ENCODE data around the gene SUGCT. TPM values are rescaled to one million over a fixed set of nuclear protein-coding genes. Genes with fewer than 3 reads are reported as not detected.
"Not testable (repeated sequence)": the region's sequence is repeated elsewhere in the genome, so short reads cannot be mapped to it uniquely, and the experiment has no call there.

SUGCT gene
- total and polyA plus RNA-seq, 5 donors from 2014 or later, result 0.52 to 3.1 (median 1.5) TPM; not detected in 1

DNA sequence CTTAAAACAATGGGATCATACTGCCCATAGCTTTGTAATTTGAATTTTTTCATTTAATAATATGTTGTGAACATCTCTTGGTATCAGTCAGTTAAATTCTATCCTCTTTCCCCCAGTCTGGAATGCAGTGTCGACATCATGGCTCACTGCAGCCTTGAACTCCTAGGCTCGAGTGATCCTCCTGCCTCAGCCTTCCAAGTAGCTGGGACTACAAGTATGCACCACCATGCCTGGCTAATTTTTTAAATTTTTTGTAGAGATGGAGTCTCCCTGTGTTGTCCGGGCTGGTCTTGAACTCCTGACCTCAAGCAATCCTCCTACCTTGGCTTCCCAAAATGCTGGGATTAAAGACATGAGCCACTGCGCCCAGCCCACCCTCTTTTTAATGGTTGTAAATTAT lies 35.0 kb upstream of the SUGCT start:
- Mint-ChIP-seq H3K9me3 (no peaks in the 10 kb centered on the region), H3K27me3 (no peaks in the 10 kb centered on the region), H3K4me3 (no peak overlapping the region), H3K36me3 (peaks cover 10% of the 10 kb centered on the region), H3K4me1 (peaks cover 6 to 8% (median 7%) of the 10 kb centered on the region in 4 donors), H3K27ac (no peak overlapping the region)
- ATAC-seq (ENCODE audit: low read depth in 2 of 2), result no peak
- no peak overlapping the region for H3K27ac ChIP-seq (ENCODE audit: insufficient read depth, low read length, poor library complexity, severe bottlenecking)
- DNase-seq, result no peak
- no peaks in the 10 kb centered on the region for H3K9me3 ChIP-seq (ENCODE audit: control insufficient read depth in 2 of 2, low read length in 2 of 2)
- H3K4me1 ChIP-seq (ENCODE audit: control insufficient read depth, insufficient read depth, low read length, poor library complexity, severe bottlenecking), result no peaks in the 10 kb centered on the region
- H3K27me3 ChIP-seq (ENCODE audit: control insufficient read depth, insufficient read depth, low read length), result no peaks in the 10 kb centered on the region
- H3K36me3 ChIP-seq (ENCODE audit: control insufficient read depth, insufficient read depth, low read length), result peaks cover 16% of the 10 kb centered on the region
- no peak overlapping the region for H3K4me3 ChIP-seq (ENCODE audit: low read depth, low read length)

DNA sequence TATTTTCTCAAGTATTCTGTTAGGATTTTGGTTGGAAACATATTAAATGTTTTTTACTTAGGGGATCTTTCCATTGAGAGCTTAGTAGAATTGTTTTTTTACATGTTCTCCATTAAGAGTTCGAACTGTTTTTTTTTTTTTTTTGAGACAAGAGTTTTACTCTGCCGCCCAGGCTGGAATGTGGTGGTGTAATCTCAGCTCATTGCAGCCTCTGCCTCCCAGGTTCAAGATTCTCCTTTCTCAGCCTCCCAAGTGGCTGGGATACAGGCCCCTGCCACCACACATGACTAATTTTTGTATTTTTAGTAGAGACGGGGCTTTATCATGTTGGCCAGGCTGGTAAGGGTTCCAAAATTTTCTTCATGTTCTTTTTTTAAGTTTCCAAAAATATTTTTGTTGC lies 33.6 kb upstream of the SUGCT start:
- Histone ChIP-seq H3K4me1 (ENCODE audit: control insufficient read depth, insufficient read depth, low read length, poor library complexity, severe bottlenecking) (no peaks in the 10 kb centered on the region), H3K27ac (ENCODE audit: insufficient read depth, low read length, poor library complexity, severe bottlenecking) (no peak overlapping the region), H3K27me3 (ENCODE audit: control insufficient read depth, insufficient read depth, low read length) (no peaks in the 10 kb centered on the region), H3K9me3 (ENCODE audit: control insufficient read depth in 2 of 2, low read length in 2 of 2) (no peaks in the 10 kb centered on the region), H3K4me3 (ENCODE audit: low read depth, low read length) (no peak overlapping the region), H3K36me3 (ENCODE audit: control insufficient read depth, insufficient read depth, low read length) (peaks cover 3% of the 10 kb centered on the region)
- ATAC-seq (ENCODE audit: low read depth in 2 of 2), result no peak
- DNase-seq, result no peak
- Mint-ChIP-seq H3K36me3 (peaks cover under 1% of the 10 kb centered on the region), H3K27ac (no peak overlapping the region), H3K4me1 (peaks cover 0 to 8% (median under 1%) of the 10 kb centered on the region in 4 donors), H3K9me3 (no peaks in the 10 kb centered on the region), H3K27me3 (no peaks in the 10 kb centered on the region), H3K4me3 (no peak overlapping the region)

DNA sequence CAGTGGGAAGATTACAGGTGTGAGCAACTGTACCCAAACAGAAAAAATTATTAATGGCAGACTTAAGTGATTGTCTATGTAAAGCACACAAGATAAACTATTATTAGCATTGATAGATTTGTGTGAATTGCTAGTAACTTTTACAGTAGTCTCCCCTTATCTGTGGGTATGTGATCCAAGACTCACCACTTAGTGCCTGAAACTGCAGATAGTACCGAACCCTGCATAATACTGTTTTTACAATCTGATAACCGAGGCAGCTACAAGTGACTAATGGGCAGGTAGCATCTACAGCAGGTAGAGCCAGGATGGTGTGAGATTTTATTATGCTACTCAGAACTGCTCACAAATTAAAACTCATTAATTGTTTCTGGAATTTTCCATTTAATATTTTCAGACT lies 31.9 kb upstream of the SUGCT start:
- H3K4me3 ChIP-seq (ENCODE audit: low read depth, low read length), result no peak overlapping the region
- H3K36me3 Mint-ChIP-seq, result no peaks in the 10 kb centered on the region
- no peaks in the 10 kb centered on the region for H3K4me1 ChIP-seq (ENCODE audit: control insufficient read depth, insufficient read depth, low read length, poor library complexity, severe bottlenecking)
- H3K27ac Mint-ChIP-seq, result peak overlapping the region in 1 of 3 donors; percentile 45
- no peaks in the 10 kb centered on the region for H3K36me3 ChIP-seq (ENCODE audit: control insufficient read depth, insufficient read depth, low read length)
- ATAC-seq (ENCODE audit: low read depth in 2 of 2), result no peak
- H3K27ac ChIP-seq (ENCODE audit: insufficient read depth, low read length, poor library complexity, severe bottlenecking), result no peak overlapping the region
- no peak for DNase-seq
- no peaks in the 10 kb centered on the region for H3K27me3 ChIP-seq (ENCODE audit: control insufficient read depth, insufficient read depth, low read length)
- no peaks in the 10 kb centered on the region for H3K9me3 ChIP-seq (ENCODE audit: control insufficient read depth in 2 of 2, low read length in 2 of 2)
- H3K9me3 Mint-ChIP-seq, result no peaks in the 10 kb centered on the region
- no peaks in the 10 kb centered on the region for H3K27me3 Mint-ChIP-seq
- peaks cover 0 to 4% (median 0%) of the 10 kb centered on the region in 4 donors for H3K4me1 Mint-ChIP-seq
- H3K4me3 Mint-ChIP-seq, result no peak overlapping the region

DNA sequence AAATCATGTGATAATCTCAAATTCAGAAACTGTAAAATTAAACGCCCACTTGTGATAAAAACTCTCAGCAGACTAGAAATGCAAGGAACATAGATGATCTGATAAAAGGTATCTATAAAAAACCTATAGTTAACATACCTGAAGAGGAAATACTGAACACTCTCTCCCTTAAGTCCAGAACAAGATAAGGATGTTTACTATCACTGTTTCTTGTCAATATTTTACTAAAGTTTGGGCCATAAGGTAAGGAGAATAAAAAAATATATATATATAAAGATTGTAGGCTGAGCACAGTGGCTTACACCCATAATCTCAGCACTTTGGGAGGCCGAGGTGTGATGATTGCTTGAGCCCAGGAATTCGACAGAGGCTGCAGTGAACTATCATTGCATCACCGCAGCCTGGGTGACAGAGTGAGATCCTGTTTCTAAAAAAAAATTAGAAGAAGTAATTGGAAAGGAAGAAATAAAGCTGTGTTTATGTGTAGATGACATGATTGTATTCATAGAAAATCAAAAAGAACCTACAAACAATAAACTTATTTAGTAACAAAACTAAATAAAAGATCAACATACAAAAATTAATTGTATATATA lies 28.8 kb upstream of the SUGCT start:
- no peaks in the 10 kb centered on the region for H3K36me3 ChIP-seq (ENCODE audit: control insufficient read depth, insufficient read depth, low read length)
- Mint-ChIP-seq H3K27me3 (no peaks in the 10 kb centered on the region), H3K9me3 (no peaks in the 10 kb centered on the region), H3K27ac (no peak overlapping the region), H3K36me3 (peaks cover 3% of the 10 kb centered on the region), H3K4me1 (peaks cover 0 to 4% (median 0%) of the 10 kb centered on the region in 4 donors), H3K4me3 (no peak overlapping the region)
- no peaks in the 10 kb centered on the region for H3K4me1 ChIP-seq (ENCODE audit: control insufficient read depth, insufficient read depth, low read length, poor library complexity, severe bottlenecking)
- H3K9me3 ChIP-seq (ENCODE audit: control insufficient read depth in 2 of 2, low read length in 2 of 2), result no peaks in the 10 kb centered on the region
- no peak overlapping the region for H3K4me3 ChIP-seq (ENCODE audit: low read depth, low read length)
- no peaks in the 10 kb centered on the region for H3K27me3 ChIP-seq (ENCODE audit: control insufficient read depth, insufficient read depth, low read length)
- ATAC-seq (ENCODE audit: low read depth in 2 of 2) (no peak), DNase-seq (no peak)
- no peak overlapping the region for H3K27ac ChIP-seq (ENCODE audit: insufficient read depth, low read length, poor library complexity, severe bottlenecking)

DNA sequence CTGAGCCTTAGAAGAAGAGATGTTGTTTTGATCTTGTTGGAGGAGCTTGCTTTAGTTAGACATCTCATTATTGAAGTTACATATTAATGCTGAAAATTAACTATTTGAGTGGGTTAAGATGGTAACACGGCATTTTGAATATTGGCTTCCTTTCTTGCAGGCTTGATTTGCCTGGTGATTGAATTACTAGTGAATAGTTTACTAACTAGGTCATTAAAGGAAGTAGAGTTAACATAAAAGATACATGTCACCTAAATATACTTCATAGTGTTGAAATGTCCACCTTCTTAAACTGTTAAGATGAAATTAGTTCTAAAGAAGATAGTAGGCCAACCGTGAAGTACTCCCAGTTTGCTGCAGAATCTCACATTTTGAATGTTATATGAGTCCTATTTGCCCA lies 18.9 kb upstream of the SUGCT start:
- Mint-ChIP-seq H3K9me3 (no peaks in the 10 kb centered on the region), H3K27ac (no peak overlapping the region), H3K36me3 (no peaks in the 10 kb centered on the region), H3K27me3 (no peaks in the 10 kb centered on the region), H3K4me3 (no peak overlapping the region), H3K4me1 (peaks cover 0 to 2% (median 0%) of the 10 kb centered on the region in 4 donors)
- Histone ChIP-seq H3K36me3 (ENCODE audit: control insufficient read depth, insufficient read depth, low read length) (no peaks in the 10 kb centered on the region), H3K27ac (ENCODE audit: insufficient read depth, low read length, poor library complexity, severe bottlenecking) (no peak overlapping the region), H3K9me3 (ENCODE audit: control insufficient read depth in 2 of 2, low read length in 2 of 2) (no peaks in the 10 kb centered on the region), H3K27me3 (ENCODE audit: control insufficient read depth, insufficient read depth, low read length) (no peaks in the 10 kb centered on the region), H3K4me1 (ENCODE audit: control insufficient read depth, insufficient read depth, low read length, poor library complexity, severe bottlenecking) (no peaks in the 10 kb centered on the region), H3K4me3 (ENCODE audit: low read depth, low read length) (no peak overlapping the region)
- ATAC-seq (ENCODE audit: low read depth in 2 of 2) (no peak), DNase-seq (no peak)

DNA sequence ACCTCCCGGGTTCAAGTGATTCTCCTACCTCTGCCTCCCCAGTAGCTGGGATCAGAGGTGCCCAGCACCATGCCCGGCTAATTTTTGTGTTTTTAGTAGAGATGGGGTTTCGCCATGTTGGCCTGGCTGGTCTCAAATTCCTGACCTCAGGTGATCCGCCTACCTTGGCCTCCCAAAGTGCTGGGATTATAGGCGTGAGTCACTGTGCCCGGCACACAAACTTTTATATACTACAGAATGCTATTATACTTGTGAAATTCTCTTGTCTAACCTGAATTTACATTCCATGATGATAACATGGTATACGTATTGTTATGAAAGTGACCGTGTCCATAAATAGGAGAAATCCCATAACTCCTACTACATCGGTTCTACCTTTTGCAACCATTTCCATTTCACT lies 17.6 kb upstream of the SUGCT start:
- peak overlapping the region in 1 of 3 donors; percentile 50 for H3K27ac Mint-ChIP-seq
- not testable (repeated sequence) for DNase-seq; H3K27me3 Mint-ChIP-seq; H3K9me3 Mint-ChIP-seq; H3K4me3 ChIP-seq (ENCODE audit: low read depth, low read length); H3K27ac ChIP-seq (ENCODE audit: insufficient read depth, low read length, poor library complexity, severe bottlenecking); ATAC-seq (ENCODE audit: low read depth in 2 of 2); H3K4me1 ChIP-seq (ENCODE audit: control insufficient read depth, insufficient read depth, low read length, poor library complexity, severe bottlenecking); H3K36me3 Mint-ChIP-seq; H3K36me3 ChIP-seq (ENCODE audit: control insufficient read depth, insufficient read depth, low read length); H3K4me1 Mint-ChIP-seq; H3K27me3 ChIP-seq (ENCODE audit: control insufficient read depth, insufficient read depth, low read length); H3K9me3 ChIP-seq (ENCODE audit: control insufficient read depth in 2 of 2, low read length in 2 of 2); H3K4me3 Mint-ChIP-seq

DNA sequence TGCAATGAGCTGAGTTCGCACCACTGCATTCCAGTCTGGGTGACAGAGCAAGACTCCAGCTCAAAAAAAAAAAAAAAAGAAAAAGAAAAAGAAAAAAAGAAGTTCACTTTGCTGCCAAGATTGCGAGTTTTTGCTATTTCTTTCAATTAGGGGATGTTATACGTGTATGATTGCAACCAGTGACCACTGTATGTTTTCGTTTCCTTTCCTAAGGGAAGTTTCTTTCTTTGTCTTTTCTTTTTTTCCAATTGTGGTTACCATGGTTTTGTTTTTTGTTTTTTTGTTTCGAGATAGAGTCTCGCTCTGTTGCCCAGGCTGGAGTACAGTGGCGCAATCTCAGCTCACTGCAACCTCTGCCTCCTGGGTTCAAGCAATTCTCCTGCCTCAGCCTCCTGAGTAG lies 16.6 kb upstream of the SUGCT start:
- H3K4me1 Mint-ChIP-seq; H3K4me3 Mint-ChIP-seq; H3K36me3 ChIP-seq (ENCODE audit: control insufficient read depth, insufficient read depth, low read length); ATAC-seq (ENCODE audit: low read depth in 2 of 2); H3K9me3 ChIP-seq (ENCODE audit: control insufficient read depth in 2 of 2, low read length in 2 of 2); H3K36me3 Mint-ChIP-seq; H3K27ac Mint-ChIP-seq; H3K9me3 Mint-ChIP-seq; H3K4me1 ChIP-seq (ENCODE audit: control insufficient read depth, insufficient read depth, low read length, poor library complexity, severe bottlenecking); H3K27ac ChIP-seq (ENCODE audit: insufficient read depth, low read length, poor library complexity, severe bottlenecking); H3K4me3 ChIP-seq (ENCODE audit: low read depth, low read length); H3K27me3 ChIP-seq (ENCODE audit: control insufficient read depth, insufficient read depth, low read length); H3K27me3 Mint-ChIP-seq; DNase-seq: not testable (repeated sequence)

DNA sequence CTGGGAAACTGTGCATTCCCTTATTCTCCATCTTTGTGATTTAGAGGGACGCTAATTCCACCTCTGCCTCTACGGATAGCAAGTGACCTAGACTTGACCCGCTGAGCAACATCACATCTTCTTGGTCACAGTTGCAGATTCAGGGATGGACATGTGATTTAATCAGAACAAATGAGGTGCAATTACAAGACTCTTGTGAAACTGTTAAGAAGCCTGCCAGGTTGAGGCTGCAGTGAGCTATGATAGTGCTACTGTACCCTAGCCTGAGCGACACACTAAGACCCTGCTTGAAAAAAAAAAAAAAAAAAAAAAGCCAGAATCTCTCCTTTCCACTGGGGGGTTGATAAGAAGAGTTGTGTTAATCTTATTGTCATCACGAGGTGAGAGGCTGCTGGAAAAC lies 14.8 kb upstream of the SUGCT start:
- H3K9me3 Mint-ChIP-seq, result no peaks in the 10 kb centered on the region
- Histone ChIP-seq H3K4me3 (ENCODE audit: low read depth, low read length) (no peak overlapping the region), H3K4me1 (ENCODE audit: control insufficient read depth, insufficient read depth, low read length, poor library complexity, severe bottlenecking) (no peaks in the 10 kb centered on the region), H3K36me3 (ENCODE audit: control insufficient read depth, insufficient read depth, low read length) (no peaks in the 10 kb centered on the region), H3K27me3 (ENCODE audit: control insufficient read depth, insufficient read depth, low read length) (no peaks in the 10 kb centered on the region), H3K9me3 (ENCODE audit: control insufficient read depth in 2 of 2, low read length in 2 of 2) (no peaks in the 10 kb centered on the region), H3K27ac (ENCODE audit: insufficient read depth, low read length, poor library complexity, severe bottlenecking) (no peak overlapping the region)
- no peaks in the 10 kb centered on the region for H3K36me3 Mint-ChIP-seq
- ATAC-seq (ENCODE audit: low read depth in 2 of 2) (no peak), DNase-seq (no peak)
- no peaks in the 10 kb centered on the region for H3K27me3 Mint-ChIP-seq
- H3K4me3 Mint-ChIP-seq, result no peak overlapping the region
- no peak overlapping the region for H3K27ac Mint-ChIP-seq
- H3K4me1 Mint-ChIP-seq, result peaks cover 0 to 8% (median 1%) of the 10 kb centered on the region in 4 donors

Measured in CD4-positive, CD25-positive, alpha-beta regulatory T cell (primary cell).